ENCODE results near the gene CYP19A1. TPM values are rescaled to one million over a fixed set of nuclear protein-coding genes. Genes with fewer than 3 reads are reported as not detected.

Gene CYP19A1
- polyA plus RNA-seq, 1 donor, result not detected

GRCh38 chr15:51183076-51183475, 155.3 kb downstream of the CYP19A1 start:
- DNase-seq, result no peak

- DNase-seq, result no peak
Observed at GRCh38 chr15:51181905-51182304, 156.5 kb downstream of the CYP19A1 start.

- no peak for DNase-seq
Observed at GRCh38 chr15:51181221-51181620, 157.2 kb downstream of the CYP19A1 start.

GRCh38 chr15:51180534-51180933, 157.9 kb downstream of the CYP19A1 start:
- no peak for DNase-seq

GRCh38 chr15:51180011-51180410, 158.4 kb downstream of the CYP19A1 start:
- DNase-seq, result no peak

- DNase-seq, result no peak
Observed at GRCh38 chr15:51172193-51172592, 166.2 kb downstream of the CYP19A1 start.

GRCh38 chr15:51171634-51171932, 166.8 kb downstream of the CYP19A1 start:
- DNase-seq, result no peak

GRCh38 chr15:51170882-51171633, 167.3 kb downstream of the CYP19A1 start:
- DNase-seq, result no peak

- no peak for DNase-seq
Observed at GRCh38 chr15:51168700-51169099, 169.7 kb downstream of the CYP19A1 start.

- DNase-seq, result no peak
Observed at GRCh38 chr15:51163843-51164242, 174.6 kb downstream of the CYP19A1 start.

GRCh38 chr15:51162865-51163762, 175.3 kb downstream of the CYP19A1 start:
- peak; percentile 46 for DNase-seq

GRCh38 chr15:51161491-51162220, 176.7 kb downstream of the CYP19A1 start:
- no peak for DNase-seq

- no peak for DNase-seq
Observed at GRCh38 chr15:51160484-51160883, 177.9 kb downstream of the CYP19A1 start.

Other genes starting within 250 kb of the CYP19A1 start
- gene TNFAIP8L3, start 243.7 kb downstream of the CYP19A1 start, polyA plus RNA-seq (ENCODE audit: insufficient read length), result 2.2 TPM
- gene GLDN, start 3.1 kb upstream of the CYP19A1 start, polyA plus RNA-seq (ENCODE audit: insufficient read length), result 0.28 TPM

Data from left kidney (tissue), 2 donors.